B cell (primary cell): ENCODE measurements around the gene H19. TPM values are rescaled to one million over a fixed set of nuclear protein-coding genes. Genes with fewer than 3 reads are reported as not detected.
A peak's percentile ranks its signal among the peaks of the same experiment; 100 is the strongest.

Source experiments
- ATAC-seq: fragments of 200-7000 bp; cut with Tn5 transposase; one replicate; pipeline ENCODE4 v1.10.0; 2021; ENCODE audit warnings: low read depth, mild to moderate bottlenecking, moderate number of reproducible peaks, moderate library complexity
- CTCF ChIA-PET: fragments of 350-600 bp; sonication (Branson Sonifier 250); formaldehyde crosslinking; loops from one replicate; lab custom pipeline; 2021; ENCODE audit warnings: antibody characterized with exemption, inconsistent platforms; lab: Charles Lee
- POLR2A ChIA-PET: fragments of 350-600 bp; sonication (Branson Sonifier 250); formaldehyde crosslinking; loops from one replicate; lab custom pipeline; 2021; ENCODE audit warnings: antibody characterized with exemption; lab: Charles Lee
- DNase-seq: peaks from one replicate; pipeline ENCODE4 v3.0.0; 2013
- H2AFZ ChIP-seq: 2 replicates; pipeline ENCODE4 v1.6.1; 2012; ENCODE audit warnings: mild to moderate bottlenecking, low read depth, low read length; ENCODE audit not compliant: insufficient read depth, poor library complexity, severe bottlenecking
- H3K27ac ChIP-seq, 2 donors: 1 replicate in 1 of 2; 2 replicates in 1 of 2; pipeline ENCODE4 v1.5.1; 2012 to 2013; ENCODE audit warnings: low read length in 2 of 2, mild to moderate bottlenecking in 2 of 2, moderate library complexity in 1 of 2
- H3K27me3 ChIP-seq, 4 experiments: fragments of 200-600 bp in 1 of 4; sonication (generic) in 1 of 4; replicated peaks in 1 of 4; 1 replicate in 2 of 4; 2 replicates in 2 of 4; pipeline versions ENCODE4 v1.6.1 to v1.7.0; 2013 to 2016; ENCODE audit warnings: low read length in 3 of 4, mild to moderate bottlenecking in 2 of 4, mixed read lengths in 1 of 4, moderate library complexity in 1 of 4; ENCODE audit not compliant: insufficient read depth in 4 of 4, control insufficient read depth in 3 of 4; ENCODE audit errors: control extremely low read depth in 1 of 4
- H3K36me3 ChIP-seq, 2 experiments: replicated peaks in 1 of 2; 1 replicate in 1 of 2; 2 replicates in 1 of 2; pipeline versions ENCODE4 v1.6.1 to v1.7.1; 2013; ENCODE audit warnings: low read length in 1 of 2; ENCODE audit not compliant: insufficient read depth in 2 of 2, control insufficient read depth in 1 of 2; ENCODE audit errors: control extremely low read depth in 1 of 2, extremely low read depth in 1 of 2
- H3K4me1 ChIP-seq, 2 donors: fragments of 200-600 bp in 1 of 2; sonication (generic) in 1 of 2; 1 replicate in 1 of 2; 2 replicates in 1 of 2; pipeline versions ENCODE4 v1.5.1 to v1.6.1; 2013 to 2017; ENCODE audit warnings: low read length in 2 of 2; ENCODE audit not compliant: control insufficient read depth in 2 of 2, insufficient read depth in 2 of 2
- H3K4me2 ChIP-seq: replicated peaks from 2 replicates; pipeline ENCODE3; 2012; ENCODE audit warnings: mild to moderate bottlenecking, low read depth, low read length; ENCODE audit not compliant: poor library complexity, severe bottlenecking
- H3K4me3 ChIP-seq, 5 experiments: fragments of 200-600 bp in 1 of 5; sonication (generic) in 1 of 5; 1 replicate in 3 of 5; 2 replicates in 2 of 5; pipeline versions ENCODE4 v1.5.1 to v1.7.0; 2011 to 2016; ENCODE audit warnings: low read length in 4 of 5, mild to moderate bottlenecking in 4 of 5, low read depth in 2 of 5, control low read depth in 1 of 5, moderate library complexity in 1 of 5; ENCODE audit not compliant: insufficient read depth in 1 of 5; ENCODE audit errors: control extremely low read depth in 1 of 5, extremely low read depth in 1 of 5
- H3K79me2 ChIP-seq: fragments of 200-600 bp; sonication (generic); one replicate; pipeline ENCODE4 v1.6.0; 2016; ENCODE audit warnings: low read length; ENCODE audit not compliant: control insufficient read depth, insufficient read depth
- H3K9ac ChIP-seq: fragments of 200-600 bp; sonication (generic); 2 replicates; pipeline ENCODE4 v1.6.1; 2017; ENCODE audit warnings: mild to moderate bottlenecking, low read length, moderate library complexity
- H3K9me3 ChIP-seq, 3 donors: one replicate each; pipeline versions ENCODE4 v1.6.1 to v1.7.1; 2013; ENCODE audit warnings: low read length in 2 of 3; ENCODE audit not compliant: control insufficient read depth in 2 of 3, insufficient read depth in 1 of 3; ENCODE audit errors: control extremely low read depth in 1 of 3
- H4K20me1 ChIP-seq: 2 replicates; pipeline ENCODE4 v1.6.0; 2012; ENCODE audit warnings: mild to moderate bottlenecking, low read length; ENCODE audit not compliant: insufficient read depth, control insufficient read depth, poor library complexity, severe bottlenecking
- H3K27ac Mint-ChIP-seq: one replicate; pipeline ENCODE4 v1.8.0; 2021; ENCODE audit warnings: mixed read lengths
- H3K27me3 Mint-ChIP-seq: one replicate; pipeline ENCODE4 v1.8.0; 2021; ENCODE audit warnings: mixed read lengths
- H3K4me1 Mint-ChIP-seq: one replicate; pipeline ENCODE4 v1.8.0; 2021; ENCODE audit warnings: mixed read lengths
- H3K4me3 Mint-ChIP-seq: one replicate; pipeline ENCODE4 v1.8.0; 2021; ENCODE audit warnings: mixed read lengths
- H3K9me3 Mint-ChIP-seq: one replicate; pipeline ENCODE4 v1.8.0; 2022; ENCODE audit warnings: mixed read lengths; ENCODE audit not compliant: insufficient read depth
- EZH2 ChIP-seq: IDR thresholded peaks from 2 replicates; pipeline ENCODE4 v1.6.1; 2012; ENCODE audit warnings: borderline replicate concordance, low read depth, mild to moderate bottlenecking, moderate library complexity, low read length; ENCODE audit not compliant: insufficient read depth, poor library complexity, severe bottlenecking
- WGBS: methylation state at CpG from one replicate; pipeline ENCODE4 v1.1.5; 2013; ENCODE audit warnings: missing lambda C conversion rate; ENCODE audit not compliant: insufficient coverage; 5-methylcytosine and 5-hydroxymethylcytosine counted together
- intact Hi-C: fragments of 100-400 bp; cut with micrococcal nuclease; formaldehyde crosslinking; loops from one replicate; pipeline ENCODE4 v1.10.0; 2022
- polyA plus RNA-seq: library from polyadenylated mRNA; depleted of rRNA; stranded (reverse); fragments of >200 nt; gene quantifications from 2 replicates; pipeline ENCODE4 v1.2.3, GENCODE V29; 2012
- total RNA-seq, 2 donors: library from RNA; stranded (reverse); fragments of 120-200 nt in 1 of 2; gene quantifications; 1 replicate in 1 of 2; 2 replicates in 1 of 2; pipeline versions ENCODE4 v1.2.3 to v1.2.4, GENCODE V29; 2013 to 2022
- TF ChIP-seq, protein P1 (sequence below): fragments of 200-600 bp; IDR thresholded peaks from one replicate; pipeline ENCODE4 v1.8.0; 2022; ENCODE audit warnings: antibody characterized with exemption, mild to moderate bottlenecking

H19 gene
- total and polyA plus RNA-seq, 2 donors (not counting 1 experiment from before 2014, with no cell fraction given): not detected

- no CpG with 5 or more reads among the region's 18 CpGs for WGBS
- ATAC-seq (peak; percentile 57), DNase-seq (no peak)
- H3K4me3 ChIP-seq: no peak overlapping the region
- ChIA-PET CTCF (interaction anchor here (0.6 to 7.3 kb wide), 5 partner anchors 56 to 383 kb away, joined by 3 to 156 read pairs (median 6); no protein-coding TSS in a partner anchor), POLR2A (no interaction called here)
- no peaks in the 10 kb centered on the region for H3K79me2 ChIP-seq
- no peak overlapping the region for H3K4me2 ChIP-seq
- no peaks in the 10 kb centered on the region for H3K36me3 ChIP-seq
- no peak overlapping the region for H2AFZ ChIP-seq
- Mint-ChIP-seq H3K27ac (no peak overlapping the region), H3K4me3 (no peak overlapping the region), H3K4me1 (no peaks in the 10 kb centered on the region), H3K9me3 (no peaks in the 10 kb centered on the region), H3K27me3 (no peaks in the 10 kb centered on the region)
- intact Hi-C loops: no loop called here
- H3K9me3 ChIP-seq: no peaks in the 10 kb centered on the region
- no peaks in the 10 kb centered on the region for H3K27me3 ChIP-seq
- no peak for TF ChIP-seq EZH2
- TF ChIP-seq, protein P1, sequence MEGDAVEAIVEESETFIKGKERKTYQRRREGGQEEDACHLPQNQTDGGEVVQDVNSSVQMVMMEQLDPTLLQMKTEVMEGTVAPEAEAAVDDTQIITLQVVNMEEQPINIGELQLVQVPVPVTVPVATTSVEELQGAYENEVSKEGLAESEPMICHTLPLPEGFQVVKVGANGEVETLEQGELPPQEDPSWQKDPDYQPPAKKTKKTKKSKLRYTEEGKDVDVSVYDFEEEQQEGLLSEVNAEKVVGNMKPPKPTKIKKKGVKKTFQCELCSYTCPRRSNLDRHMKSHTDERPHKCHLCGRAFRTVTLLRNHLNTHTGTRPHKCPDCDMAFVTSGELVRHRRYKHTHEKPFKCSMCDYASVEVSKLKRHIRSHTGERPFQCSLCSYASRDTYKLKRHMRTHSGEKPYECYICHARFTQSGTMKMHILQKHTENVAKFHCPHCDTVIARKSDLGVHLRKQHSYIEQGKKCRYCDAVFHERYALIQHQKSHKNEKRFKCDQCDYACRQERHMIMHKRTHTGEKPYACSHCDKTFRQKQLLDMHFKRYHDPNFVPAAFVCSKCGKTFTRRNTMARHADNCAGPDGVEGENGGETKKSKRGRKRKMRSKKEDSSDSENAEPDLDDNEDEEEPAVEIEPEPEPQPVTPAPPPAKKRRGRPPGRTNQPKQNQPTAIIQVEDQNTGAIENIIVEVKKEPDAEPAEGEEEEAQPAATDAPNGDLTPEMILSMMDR: no peak
- H4K20me1 ChIP-seq: no peaks in the 10 kb centered on the region
- no peak overlapping the region for H3K27ac ChIP-seq
- no peak overlapping the region for H3K9ac ChIP-seq
- H3K4me1 ChIP-seq: no peaks in the 10 kb centered on the region
These were observed 39.3 kb upstream of the H19 start for GRCh38 chr11:2036863-2037486.

- Histone ChIP-seq H2AFZ (no peak overlapping the region), H3K27ac (no peak overlapping the region), H3K4me1 (no peaks in the 10 kb centered on the region), H3K9ac (no peak overlapping the region), H4K20me1 (no peaks in the 10 kb centered on the region), H3K27me3 (no peaks in the 10 kb centered on the region), H3K36me3 (no peaks in the 10 kb centered on the region), H3K79me2 (no peaks in the 10 kb centered on the region), H3K9me3 (no peaks in the 10 kb centered on the region), H3K4me2 (no peak overlapping the region), H3K4me3 (no peak overlapping the region)
- no peak overlapping the region for H3K27ac Mint-ChIP-seq
- ATAC-seq (no peak), DNase-seq (no peak)
- WGBS: no CpG with 5 or more reads among the region's 14 CpGs
- TF ChIP-seq EZH2: no peak
- TF ChIP-seq, protein P1: no peak
- intact Hi-C loops: no loop called here
- H3K4me3 Mint-ChIP-seq: no peak overlapping the region
- ChIA-PET CTCF (interaction anchor here (7.3 kb wide), 1 partner anchor 115 kb away, joined by 156 read pairs; no protein-coding TSS in a partner anchor), POLR2A (no interaction called here)
- H3K4me1 Mint-ChIP-seq: no peaks in the 10 kb centered on the region
- H3K9me3 Mint-ChIP-seq: no peaks in the 10 kb centered on the region
- H3K27me3 Mint-ChIP-seq: no peaks in the 10 kb centered on the region
These were observed 37.7 kb upstream of the H19 start for GRCh38 chr11:2035382-2035781.
